Neutrophil (primary cell): ENCODE data around the gene M1AP.

ENCODE experiments used
- H3K27ac ChIP-seq: fragments of 200-600 bp; sonication (generic); 2 replicates; pipeline ENCODE4 v1.5.1; 2016; ENCODE audit warnings: mild to moderate bottlenecking, moderate library complexity
- H3K27me3 ChIP-seq: fragments of 200-600 bp; sonication (generic); 2 replicates; pipeline ENCODE4 v1.6.0; 2016; ENCODE audit warnings: mild to moderate bottlenecking
- H3K36me3 ChIP-seq: fragments of 200-600 bp; sonication (generic); 2 replicates; pipeline ENCODE4 v1.5.1; 2017
- H3K4me1 ChIP-seq, 2 experiments: fragments of 200-600 bp in 1 of 2; sonication (generic) in 1 of 2; 1 replicate in 1 of 2; 2 replicates in 1 of 2; pipeline versions ENCODE4 v1.5.1 to v1.6.1; 2013 to 2016; ENCODE audit warnings: low read depth in 1 of 2, low read length in 1 of 2, mild to moderate bottlenecking in 1 of 2, moderate library complexity in 1 of 2; ENCODE audit not compliant: control insufficient read depth in 1 of 2, insufficient read depth in 1 of 2
- H3K4me3 ChIP-seq, 2 experiments: fragments of 200-600 bp in 1 of 2; sonication (generic) in 1 of 2; 1 replicate in 1 of 2; 2 replicates in 1 of 2; pipeline ENCODE4 v1.5.1; 2013 to 2016; ENCODE audit warnings: low read depth in 1 of 2, low read length in 1 of 2, mild to moderate bottlenecking in 1 of 2, moderate library complexity in 1 of 2
- H3K9me3 ChIP-seq: fragments of 200-600 bp; sonication (generic); 2 replicates; pipeline ENCODE4 v1.5.1; 2016
- CTCF ChIP-seq: fragments of 200-600 bp; sonication (generic); IDR thresholded peaks from 2 replicates; pipeline ENCODE4 v1.5.1; 2016; ENCODE audit warnings: antibody characterized with exemption

Gene M1AP

GRCh38 chr2:74569686-74570085, 78.4 kb downstream of the M1AP start:
- Histone ChIP-seq H3K4me3 (no peak overlapping the region), H3K9me3 (no peaks in the 10 kb centered on the region), H3K36me3 (no peaks in the 10 kb centered on the region), H3K27ac (no peak overlapping the region), H3K27me3 (no peaks in the 10 kb centered on the region), H3K4me1 (peaks cover 21 to 24% of the 10 kb centered on the region in 2 experiments)
- TF ChIP-seq CTCF: no peak

- no peak overlapping the region for H3K27ac ChIP-seq
- no peak overlapping the region for H3K4me3 ChIP-seq
- H3K27me3 ChIP-seq: no peaks in the 10 kb centered on the region
- H3K9me3 ChIP-seq: no peaks in the 10 kb centered on the region
- TF ChIP-seq CTCF: no peak
- H3K4me1 ChIP-seq: peaks cover 6 to 9% of the 10 kb centered on the region in 2 experiments
- no peaks in the 10 kb centered on the region for H3K36me3 ChIP-seq
Observed at GRCh38 chr2:74567881-74568280, 80.2 kb downstream of the M1AP start.

- no peak overlapping the region for H3K4me3 ChIP-seq
- H3K4me1 ChIP-seq: peaks cover 17 to 19% of the 10 kb centered on the region in 2 experiments
- TF ChIP-seq CTCF: no peak
- H3K27me3 ChIP-seq: no peaks in the 10 kb centered on the region
- no peaks in the 10 kb centered on the region for H3K36me3 ChIP-seq
- no peaks in the 10 kb centered on the region for H3K9me3 ChIP-seq
- no peak overlapping the region for H3K27ac ChIP-seq
Observed at GRCh38 chr2:74566754-74567085, 81.4 kb downstream of the M1AP start.

GRCh38 chr2:74566076-74566753, 81.9 kb downstream of the M1AP start:
- no peak overlapping the region for H3K27ac ChIP-seq
- no peak overlapping the region for H3K4me3 ChIP-seq

GRCh38 chr2:74564222-74564621, 83.9 kb downstream of the M1AP start:
- Histone ChIP-seq H3K27ac (no peak overlapping the region), H3K9me3 (no peaks in the 10 kb centered on the region)
- TF ChIP-seq CTCF: no peak

More at GRCh38 chr2:74566076-74566753, 81.9 kb downstream of the M1AP start:
- no peak for TF ChIP-seq CTCF
- H3K36me3 ChIP-seq: no peaks in the 10 kb centered on the region
- H3K4me1 ChIP-seq: peaks cover 14 to 17% of the 10 kb centered on the region in 2 experiments
- no peaks in the 10 kb centered on the region for H3K9me3 ChIP-seq
- no peaks in the 10 kb centered on the region for H3K27me3 ChIP-seq

More at GRCh38 chr2:74564222-74564621, 83.9 kb downstream of the M1AP start:
- Histone ChIP-seq H3K4me3 (no peak overlapping the region), H3K27me3 (no peaks in the 10 kb centered on the region), H3K4me1 (peaks cover 26 to 27% of the 10 kb centered on the region in 2 experiments), H3K36me3 (no peaks in the 10 kb centered on the region)
